Fibroblast of villous mesenchyme (primary cell): ENCODE data around the gene C2CD4C. TPM values are rescaled to one million over a fixed set of nuclear protein-coding genes. Genes with fewer than 3 reads are reported as not detected.
"Not testable (repeated sequence)": the region's sequence is repeated elsewhere in the genome, so short reads cannot be mapped to it uniquely, and the experiment has no call there.

Experiments used
- DNase-seq: peaks from one replicate; pipeline ENCODE4 v3.0.0-alpha.2; 2010; ENCODE audit warnings: low read depth
- H3K4me3 ChIP-seq: 2 replicates; pipeline ENCODE4 v1.5.1; 2011; ENCODE audit warnings: low read depth, mild to moderate bottlenecking, low read length
- CTCF ChIP-seq: IDR thresholded peaks from 2 replicates; pipeline ENCODE4 v1.5.1; 2012; ENCODE audit warnings: low read depth, mild to moderate bottlenecking, low read length; ENCODE audit not compliant: insufficient read depth
- total RNA-seq: library from RNA; depleted of rRNA; stranded (reverse); fragments of >200 nt; gene quantifications from 2 replicates; pipeline ENCODE4 v1.2.3, GENCODE V29; 2012

The C2CD4C gene
- total RNA-seq, 1 donor = not detected

- no peak for DNase-seq
- TF ChIP-seq CTCF = no peak
These were observed 41.4 kb downstream of the C2CD4C start for GRCh38 chr19:367561-367960.

GRCh38 chr19:366951-367350 lies 42.0 kb downstream of the C2CD4C start:
- no peak for DNase-seq
- no peak for TF ChIP-seq CTCF
- no peak overlapping the region for H3K4me3 ChIP-seq

More at GRCh38 chr19:367561-367960, 41.4 kb downstream of the C2CD4C start:
- no peak overlapping the region for H3K4me3 ChIP-seq

GRCh38 chr19:366205-366783 lies 42.7 kb downstream of the C2CD4C start:
- no peak for DNase-seq
- no peak overlapping the region for H3K4me3 ChIP-seq
- no peak for TF ChIP-seq CTCF

GRCh38 chr19:364496-365287 lies 44.3 kb downstream of the C2CD4C start:
- H3K4me3 ChIP-seq = no peak overlapping the region
- no peak for DNase-seq
- no peak for TF ChIP-seq CTCF

- TF ChIP-seq CTCF = no peak
- no peak for DNase-seq
- no peak overlapping the region for H3K4me3 ChIP-seq
These were observed 46.3 kb downstream of the C2CD4C start for GRCh38 chr19:362683-363082.

GRCh38 chr19:362154-362553 lies 46.8 kb downstream of the C2CD4C start:
- no peak overlapping the region for H3K4me3 ChIP-seq
- no peak for TF ChIP-seq CTCF
- no peak for DNase-seq

- no peak overlapping the region for H3K4me3 ChIP-seq
- TF ChIP-seq CTCF = no peak
- DNase-seq = no peak
These were observed 49.4 kb downstream of the C2CD4C start for GRCh38 chr19:359653-359925.

GRCh38 chr19:355536-355935 lies 53.4 kb downstream of the C2CD4C start:
- H3K4me3 ChIP-seq, DNase-seq: not testable (repeated sequence)
